HL-60/S4 treated with retinoic acid at 250 ng/mL for 4 days and 3 days (cell line): Measurements from ENCODE around the gene NR1H2.
"Not testable (repeated sequence)": the region's sequence is repeated elsewhere in the genome, so short reads cannot be mapped to it uniquely, and the experiment has no call there.

Experiments
- in situ Hi-C: fragments of 300-500 bp; cut with MboI; formaldehyde crosslinking; loops from 2 replicates; pipeline ENCODE4 v1.7.0; 2022; ENCODE audit warnings: low sequenced_read_pairs

NR1H2 gene

DNA sequence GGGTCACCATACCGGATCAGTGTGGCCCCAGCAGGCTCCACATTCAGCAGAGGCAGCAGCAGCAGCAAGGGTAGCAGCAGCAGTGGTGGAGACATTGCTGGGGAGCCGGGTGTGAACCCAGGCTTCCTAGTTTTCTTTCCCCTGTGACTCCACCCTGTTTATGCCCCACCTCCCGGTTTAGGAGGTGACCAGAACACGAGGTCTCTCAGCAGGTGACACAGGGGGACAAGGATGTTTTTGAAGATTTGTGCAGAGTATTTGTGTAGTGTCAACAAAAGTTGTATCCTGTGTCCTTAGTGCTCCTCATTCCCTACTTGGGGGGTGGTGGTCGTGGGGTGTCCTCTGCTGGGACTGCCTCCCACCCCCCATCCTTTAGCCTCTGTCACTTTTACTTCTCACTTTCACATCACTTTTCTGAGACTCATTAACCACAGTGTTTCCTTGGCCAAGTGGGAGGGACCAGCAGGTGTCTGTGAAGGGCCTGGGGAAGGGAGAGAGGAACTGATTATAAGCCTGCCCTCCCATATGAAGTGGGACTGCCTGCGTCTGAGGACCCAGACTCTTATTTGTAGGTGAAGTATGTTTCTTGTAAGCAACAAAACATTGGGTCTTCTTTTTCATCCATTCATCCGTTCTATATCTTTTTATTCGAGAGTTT is 31.5 kb upstream of the NR1H2 start:
- in situ Hi-C loops = no loop called here

DNA sequence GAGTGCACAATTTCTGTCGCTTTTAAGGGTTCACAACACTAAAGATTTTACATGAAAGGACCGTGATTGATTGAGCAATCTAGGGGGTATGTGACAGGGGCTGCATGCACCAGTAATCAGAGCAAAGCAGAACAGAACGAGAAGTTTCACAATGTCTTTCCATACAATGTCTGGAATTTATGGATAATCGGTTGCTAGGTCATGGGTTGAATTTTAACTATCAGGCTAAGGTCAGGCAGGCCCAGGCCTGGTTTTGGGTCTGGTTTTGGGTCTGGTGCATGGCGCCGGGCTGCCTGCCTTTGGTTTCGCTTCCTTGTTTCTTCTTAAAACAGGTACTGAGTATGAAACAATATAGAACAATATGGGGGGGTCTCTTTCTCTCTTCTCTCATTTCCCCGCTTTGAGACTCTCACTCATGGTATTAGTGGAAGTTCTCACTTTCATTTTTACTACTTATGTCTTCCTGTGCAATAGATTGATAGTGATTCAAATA is 29.1 kb upstream of the NR1H2 start:
- in situ Hi-C loops = not testable (repeated sequence)

DNA sequence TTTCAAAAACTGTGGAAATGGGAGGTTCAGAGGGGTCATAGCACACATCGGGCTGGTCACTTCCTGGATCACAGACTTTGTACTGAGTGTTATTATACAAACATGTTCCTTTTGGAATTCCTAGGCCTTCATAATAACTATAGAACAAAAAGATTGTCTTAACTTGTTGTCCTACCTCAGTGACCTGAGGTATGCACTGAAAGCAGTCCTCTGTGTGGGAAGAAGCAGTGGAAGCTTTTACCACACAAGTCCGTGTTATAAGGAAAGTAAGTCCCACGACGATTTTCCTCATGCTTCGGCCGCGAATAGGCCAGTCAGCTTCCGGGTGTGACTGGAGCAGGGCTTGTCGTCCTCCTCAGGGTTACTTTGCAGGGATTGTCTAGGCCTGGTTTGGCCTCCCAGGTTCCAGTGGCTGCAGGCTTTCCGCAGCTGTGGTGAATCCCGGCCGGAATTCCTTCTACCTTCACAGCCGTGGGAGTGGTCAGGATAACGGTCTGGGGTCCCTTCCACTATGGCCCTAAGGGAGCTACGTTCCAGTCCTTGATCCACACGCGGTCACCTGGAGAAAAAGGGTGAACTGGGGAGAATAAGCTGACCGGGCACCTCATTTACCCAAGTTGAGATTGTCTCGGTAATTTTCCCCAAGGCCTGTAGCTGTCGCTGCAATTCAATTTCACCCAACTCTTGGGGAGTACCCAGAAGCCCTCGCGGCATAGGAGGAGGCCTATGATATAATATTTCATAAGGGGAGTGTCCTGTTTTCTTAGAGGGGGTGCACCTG is 26.8 kb upstream of the NR1H2 start:
- in situ Hi-C loops = no loop called here

DNA sequence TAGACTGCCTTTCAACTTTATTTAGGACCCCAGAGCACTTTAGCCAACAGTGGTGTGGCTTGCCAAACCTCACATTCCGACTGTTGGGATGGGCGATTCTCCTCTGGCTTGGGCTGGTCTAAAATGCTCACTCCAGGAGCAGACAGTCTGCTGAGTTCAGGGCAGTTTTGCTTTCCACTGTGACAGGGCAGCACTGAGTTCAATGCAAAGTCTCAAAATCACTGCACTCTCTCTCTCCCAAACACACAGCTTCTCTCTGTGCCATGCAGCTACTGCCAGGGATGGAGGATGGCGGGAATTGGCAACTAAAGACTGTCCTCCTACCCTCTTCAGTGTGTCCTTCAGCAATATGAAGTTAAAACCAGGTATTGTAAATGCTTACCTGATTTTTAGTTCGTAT is 24.0 kb upstream of the NR1H2 start:
- in situ Hi-C loops = no loop called here

DNA sequence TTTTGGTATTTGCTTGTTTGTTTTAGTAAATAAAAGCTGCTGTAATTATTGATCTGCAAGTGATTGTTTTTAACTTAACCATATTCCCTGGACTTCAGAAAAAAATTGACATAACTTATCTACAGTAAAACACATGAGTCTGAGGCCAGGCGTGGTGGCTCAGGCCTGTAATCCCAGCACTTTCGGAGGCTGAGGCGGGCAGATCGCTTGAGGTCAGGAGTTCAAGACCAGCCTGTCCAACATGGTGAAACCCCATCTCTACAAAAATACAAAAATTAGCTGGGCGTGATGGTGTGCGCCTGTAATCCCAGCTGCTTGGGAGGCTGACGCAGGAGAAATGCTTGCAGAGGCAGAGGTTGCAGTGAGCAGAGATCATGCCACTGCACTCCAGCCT is 22.8 kb upstream of the NR1H2 start:
- in situ Hi-C loops = not testable (repeated sequence)

DNA sequence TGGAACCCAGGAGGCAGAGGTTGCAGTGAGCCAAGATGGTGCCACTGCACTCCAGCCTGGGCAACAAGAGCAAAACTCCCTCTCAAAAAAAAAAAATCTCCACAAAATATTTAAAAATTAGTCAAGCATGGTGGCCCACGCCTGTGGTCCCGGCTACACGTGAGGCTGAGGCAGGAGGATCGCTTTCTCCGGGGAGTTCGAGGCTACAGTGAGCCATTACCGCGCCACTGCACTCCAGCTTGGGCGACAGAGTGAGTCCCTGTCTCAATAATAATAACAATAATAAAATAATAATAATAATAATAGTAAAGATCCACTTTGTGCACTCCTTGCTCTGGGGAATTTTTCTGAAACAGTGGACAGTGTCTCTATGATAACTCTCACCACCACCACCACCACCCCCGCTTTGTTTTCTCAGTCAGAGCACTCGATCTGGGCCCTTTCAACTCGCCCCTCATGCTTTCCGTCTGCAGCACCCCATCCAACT is 19.5 kb upstream of the NR1H2 start:
- in situ Hi-C loops = no loop called here

DNA sequence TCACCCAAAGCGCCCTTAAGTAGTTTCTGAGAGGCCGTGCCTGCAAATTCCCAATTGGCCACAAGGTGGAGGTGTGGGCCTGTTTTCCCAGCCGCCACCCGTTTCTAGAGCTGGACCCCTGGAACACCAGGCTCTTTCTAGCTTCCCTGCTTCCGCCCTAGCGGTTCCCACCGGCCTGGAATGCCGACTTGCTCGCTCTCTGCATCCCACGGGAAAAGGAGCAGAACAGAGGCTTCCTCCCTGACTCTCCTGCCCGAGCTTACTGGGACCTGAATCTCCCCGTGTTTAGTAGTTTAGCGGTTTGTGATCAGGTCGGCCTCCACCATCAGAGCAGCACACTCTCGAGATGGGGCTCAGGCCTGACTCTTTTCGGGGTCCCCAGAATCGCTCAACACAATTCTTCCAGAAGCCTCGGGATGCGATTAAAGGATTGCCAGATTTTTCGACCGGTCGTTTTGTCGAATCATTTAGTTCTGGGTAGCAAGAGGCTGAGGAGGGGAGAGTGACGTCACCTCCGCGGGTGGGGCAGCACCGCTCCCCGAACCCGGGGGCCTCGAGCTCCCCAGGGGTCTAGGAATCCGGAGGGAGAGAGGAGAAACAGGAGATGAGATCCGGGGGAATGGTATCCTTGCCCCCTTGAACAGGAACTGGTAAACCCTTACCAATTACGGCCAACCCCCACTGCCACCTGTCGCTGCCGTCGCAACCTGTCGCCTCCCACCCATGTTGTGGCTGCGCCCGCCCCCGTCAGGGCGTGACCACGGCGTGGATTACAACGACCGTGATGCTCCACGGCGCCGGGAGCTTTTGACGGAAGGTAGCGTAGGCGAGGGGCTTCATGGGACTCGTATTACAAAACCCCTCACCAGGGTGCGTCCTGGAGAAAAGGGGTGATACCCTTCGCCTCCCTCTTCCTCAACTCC is 18.8 kb upstream of the NR1H2 start:
- in situ Hi-C loops = no loop called here

DNA sequence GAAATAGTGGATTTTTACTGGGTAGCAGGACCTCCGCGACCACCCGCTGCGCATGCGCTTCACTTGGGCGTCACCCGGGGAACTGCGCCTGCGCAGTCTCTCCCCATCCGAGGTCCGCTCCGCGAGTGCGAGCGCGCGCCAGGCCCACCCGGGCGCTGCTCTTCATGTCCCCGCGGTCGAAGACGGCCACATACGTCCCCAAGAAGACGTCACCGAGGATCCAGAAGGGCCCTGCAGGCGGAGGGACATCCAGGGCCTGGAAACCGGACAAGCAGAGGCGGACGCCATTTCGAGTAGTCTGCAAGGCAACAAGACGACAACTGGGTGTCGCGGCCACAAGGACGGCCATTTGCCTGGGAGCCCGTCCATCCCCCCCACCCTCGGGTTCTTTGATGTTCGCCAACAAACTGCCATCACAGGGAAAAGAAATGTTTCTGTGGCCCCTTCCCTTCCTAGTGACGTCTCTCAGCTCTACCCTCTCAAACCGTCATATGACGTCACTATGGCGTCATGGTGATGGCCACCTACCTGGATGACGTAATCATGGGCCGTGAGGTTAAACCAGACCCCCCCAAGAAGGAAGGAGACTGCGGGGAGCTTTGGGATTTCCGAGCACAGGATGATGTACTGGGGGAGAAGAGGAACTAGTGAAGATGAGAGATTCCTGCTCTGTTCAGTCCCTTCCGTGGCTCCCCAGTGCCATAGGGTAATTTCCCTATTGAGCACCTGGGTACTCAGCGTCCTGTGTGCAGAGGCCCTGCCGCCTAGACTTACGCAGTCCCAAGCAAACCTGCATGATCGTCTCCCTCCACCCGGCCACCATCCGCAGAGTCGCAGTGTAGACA is 17.6 kb upstream of the NR1H2 start:
- in situ Hi-C loops = no loop called here

DNA sequence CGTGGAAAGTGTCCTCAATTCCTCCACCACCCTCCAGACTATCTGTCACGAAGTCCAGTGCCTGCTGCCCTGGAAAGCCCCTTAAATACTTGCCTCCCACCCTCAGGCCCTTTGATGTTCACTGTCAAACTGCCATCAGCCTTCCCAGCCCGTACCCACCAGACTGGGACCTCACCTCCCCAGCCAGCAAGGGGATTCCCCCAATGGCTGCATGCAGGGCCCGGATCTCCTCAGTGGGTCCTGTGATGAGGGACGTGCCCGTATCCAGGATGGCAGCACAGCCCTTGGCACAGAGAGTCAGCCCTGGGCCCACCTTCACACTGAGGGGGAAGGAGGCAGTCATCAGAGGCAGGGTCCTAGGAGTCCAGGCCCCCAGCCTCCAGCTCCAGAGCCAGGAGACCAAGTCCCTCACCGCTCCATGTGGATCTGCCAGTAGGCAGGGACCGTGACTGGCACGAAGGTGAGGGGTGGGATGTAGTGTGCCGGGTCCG is 16.9 kb upstream of the NR1H2 start:
- in situ Hi-C loops = no loop called here

DNA sequence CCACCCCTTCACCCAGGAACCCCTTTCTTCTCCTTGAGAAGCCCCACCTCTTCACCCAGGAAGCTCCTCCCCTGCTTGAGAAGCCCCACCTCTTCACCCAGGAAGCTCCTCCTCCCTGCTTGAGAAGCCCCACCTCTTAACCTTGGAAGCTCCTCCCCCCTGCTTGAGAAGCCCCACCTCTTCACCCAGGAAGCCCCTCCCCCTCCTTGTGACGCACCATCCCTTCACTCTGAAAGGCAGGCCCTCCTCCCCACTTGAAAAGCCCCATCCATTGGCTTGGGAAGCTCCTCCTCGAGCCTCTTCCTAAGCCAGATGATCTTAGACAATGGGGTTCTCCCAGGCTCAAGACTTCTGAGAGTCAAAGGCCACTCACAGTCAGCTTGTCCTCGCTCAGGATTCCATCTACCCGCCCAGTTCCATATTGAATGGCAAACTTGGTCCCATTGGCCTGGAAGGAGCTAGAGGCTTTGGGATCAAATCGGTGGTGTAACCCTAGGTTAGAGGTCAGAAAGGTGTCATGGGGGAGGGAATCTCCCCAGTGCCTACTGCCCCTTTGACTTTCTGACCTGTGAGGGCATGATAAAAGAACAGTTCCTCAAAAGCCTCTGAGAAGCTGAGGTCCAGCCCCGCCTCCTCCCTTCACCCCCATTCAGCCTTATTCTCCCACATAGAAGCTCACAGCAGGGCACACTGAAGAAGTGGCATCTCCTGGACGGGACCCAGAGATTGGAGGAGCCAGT is 14.8 kb upstream of the NR1H2 start:
- in situ Hi-C loops = loop anchor here (10.0 kb wide), 2 partner anchors 113 to 423 kb away; partner anchors contain the start of genes EMC10 and GARIN5A

DNA sequence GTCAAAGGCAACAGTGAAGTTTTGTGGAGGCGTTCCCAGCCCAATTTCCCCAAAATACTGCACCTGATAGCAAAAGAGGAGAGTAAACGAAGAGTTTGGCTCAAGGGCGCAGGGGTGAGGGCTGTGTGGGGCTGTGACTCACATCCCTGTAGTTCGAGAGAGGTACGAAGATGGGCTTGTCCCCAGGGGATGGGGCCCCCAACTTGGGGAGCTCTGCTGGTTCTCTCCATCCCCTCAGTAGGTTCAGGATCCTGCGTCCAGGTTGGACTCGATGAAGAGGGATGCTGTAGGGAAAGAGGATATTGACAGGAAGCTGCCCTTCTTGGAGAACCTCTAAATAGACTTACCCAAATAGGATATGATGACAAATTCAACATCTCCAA is 14.2 kb upstream of the NR1H2 start:
- in situ Hi-C loops = loop anchor here (10.0 kb wide), 2 partner anchors 113 to 423 kb away; partner anchors contain the start of genes EMC10 and GARIN5A

DNA sequence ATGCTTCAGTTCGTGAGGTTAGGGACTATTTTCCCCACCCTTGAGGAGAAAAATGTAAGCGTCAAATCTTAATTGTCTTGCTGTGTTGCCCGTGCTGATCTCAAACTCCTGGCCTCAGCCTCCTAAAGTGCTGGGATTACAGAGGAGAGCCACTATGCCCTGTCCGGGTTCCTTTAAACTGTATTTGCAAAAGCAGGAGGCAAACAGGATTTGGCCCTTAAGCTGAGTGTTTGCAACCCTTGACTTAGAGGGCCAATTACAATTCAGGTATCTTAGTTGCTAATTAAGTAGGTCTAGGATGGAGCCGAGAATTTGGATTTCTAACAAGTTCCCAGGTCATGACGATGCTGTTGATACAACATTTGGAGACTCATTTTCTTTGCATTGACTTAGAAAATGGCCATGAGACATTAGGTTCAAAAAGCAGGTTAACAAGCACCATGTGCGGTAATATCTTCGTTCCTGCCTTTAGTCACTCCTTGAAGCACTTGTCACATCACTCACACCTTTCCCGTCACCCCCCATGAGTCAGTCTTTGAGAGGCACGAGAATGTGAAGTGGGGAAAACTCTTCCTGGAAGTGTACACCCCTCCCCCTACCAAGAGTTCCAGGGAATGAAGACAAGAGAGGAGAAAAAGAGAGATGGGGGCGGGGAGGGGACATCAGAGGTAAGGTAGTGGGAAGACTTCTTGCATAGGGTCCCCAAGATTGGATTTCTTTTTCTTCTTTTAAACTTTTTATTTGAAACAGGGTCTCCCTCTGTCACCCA is 13.4 kb upstream of the NR1H2 start:
- in situ Hi-C loops = loop anchor here (10.0 kb wide), 2 partner anchors 112 to 422 kb away; partner anchors contain the start of genes EMC10 and GARIN5A

DNA sequence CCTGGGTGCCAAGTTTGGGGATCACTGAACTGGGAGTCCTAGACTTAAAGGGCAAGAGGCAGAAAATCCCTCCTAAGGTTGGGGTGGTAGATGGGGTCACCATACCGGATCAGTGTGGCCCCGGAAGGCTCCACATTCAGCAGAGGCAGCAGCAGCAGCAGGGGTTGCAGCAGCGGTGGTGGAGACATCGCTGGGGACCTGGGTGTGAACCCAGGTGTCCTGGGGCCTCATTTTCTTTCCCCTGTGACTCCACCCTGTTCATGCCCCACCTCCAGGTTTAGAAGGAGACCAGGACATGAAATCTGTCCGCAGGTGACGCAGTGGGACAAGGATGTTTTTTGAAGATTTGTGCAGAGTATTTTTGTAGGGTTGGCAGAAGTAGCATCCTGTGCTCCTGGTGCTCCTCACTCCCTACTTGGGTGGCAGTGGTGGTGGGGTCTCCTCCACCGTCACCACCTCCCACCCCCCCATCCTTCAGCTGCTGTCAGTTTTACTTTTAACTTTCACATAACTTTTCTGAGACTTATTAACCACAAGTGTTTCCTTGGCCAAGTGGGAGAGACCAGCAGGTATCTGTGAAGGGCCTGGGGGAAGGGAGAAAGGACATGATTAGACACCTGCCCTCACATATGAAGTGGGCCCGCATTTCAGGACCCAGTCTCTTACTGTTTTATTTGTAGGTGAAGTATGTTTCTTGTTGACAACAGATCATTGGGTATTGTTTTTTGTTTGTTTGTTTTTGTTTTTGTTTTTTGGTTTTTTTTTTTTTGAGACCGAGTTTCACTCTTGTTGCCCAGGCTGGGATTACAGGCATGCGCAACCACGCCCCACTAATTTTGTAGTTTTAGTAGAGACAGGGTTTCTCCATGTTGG is 10.6 kb upstream of the NR1H2 start, which contains the start of gene NAPSA:
TSS of gene NAPSA (minus strand) at position 206 of the 873 bp plus-strand sequence. CDS start at position 188, 18 bp downstream.
- in situ Hi-C loops = loop anchor here (10.0 kb wide), 2 partner anchors 109 to 419 kb away; partner anchors contain the start of genes EMC10 and GARIN5A

DNA sequence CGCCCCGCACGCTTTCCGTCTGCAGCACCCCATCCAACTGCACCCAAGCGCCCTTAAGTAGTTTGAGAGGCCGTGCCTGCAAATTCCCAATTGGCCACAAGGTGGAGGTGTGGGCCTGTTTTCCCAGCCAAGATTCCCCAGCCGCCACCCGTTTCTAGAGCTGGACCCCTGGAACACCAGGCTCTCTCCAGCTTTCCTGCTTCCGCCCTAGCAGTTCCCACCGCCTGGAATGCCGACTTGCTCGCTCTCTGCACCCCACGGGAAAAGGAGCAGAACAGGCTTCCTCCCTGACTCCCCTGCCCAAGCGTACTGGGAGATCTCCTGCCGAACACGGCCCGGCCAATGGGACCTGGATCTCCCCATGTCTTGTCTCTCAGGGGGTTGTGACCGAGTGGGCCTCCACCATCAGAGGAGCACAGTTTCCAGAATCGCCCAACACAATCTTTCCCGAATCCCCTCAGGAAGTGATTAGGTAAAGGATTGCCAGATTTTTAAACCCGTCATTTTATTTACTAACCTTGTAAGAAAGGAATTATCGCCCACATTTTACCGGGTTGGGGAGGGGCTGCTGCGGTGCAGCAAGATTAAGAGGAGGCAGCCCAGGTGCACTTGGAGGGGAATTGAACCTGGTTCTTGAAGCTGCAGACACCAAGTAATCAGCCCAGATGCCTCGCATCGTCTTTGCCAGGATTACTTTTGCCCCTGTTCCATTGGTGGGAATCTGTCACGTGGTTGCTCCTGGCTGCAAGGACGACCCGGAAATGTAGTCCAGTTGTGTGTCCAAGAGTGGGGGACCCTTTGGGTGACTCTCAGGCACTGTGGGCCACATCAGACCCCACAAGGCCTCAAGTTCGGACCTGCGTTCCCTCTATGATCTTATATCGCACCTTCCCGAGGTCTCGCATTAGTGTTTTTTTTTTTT is 7.3 kb upstream of the NR1H2 start:
- in situ Hi-C loops = loop anchor here (10.0 kb wide), 2 partner anchors 106 to 416 kb away; partner anchors contain the start of genes EMC10 and GARIN5A

DNA sequence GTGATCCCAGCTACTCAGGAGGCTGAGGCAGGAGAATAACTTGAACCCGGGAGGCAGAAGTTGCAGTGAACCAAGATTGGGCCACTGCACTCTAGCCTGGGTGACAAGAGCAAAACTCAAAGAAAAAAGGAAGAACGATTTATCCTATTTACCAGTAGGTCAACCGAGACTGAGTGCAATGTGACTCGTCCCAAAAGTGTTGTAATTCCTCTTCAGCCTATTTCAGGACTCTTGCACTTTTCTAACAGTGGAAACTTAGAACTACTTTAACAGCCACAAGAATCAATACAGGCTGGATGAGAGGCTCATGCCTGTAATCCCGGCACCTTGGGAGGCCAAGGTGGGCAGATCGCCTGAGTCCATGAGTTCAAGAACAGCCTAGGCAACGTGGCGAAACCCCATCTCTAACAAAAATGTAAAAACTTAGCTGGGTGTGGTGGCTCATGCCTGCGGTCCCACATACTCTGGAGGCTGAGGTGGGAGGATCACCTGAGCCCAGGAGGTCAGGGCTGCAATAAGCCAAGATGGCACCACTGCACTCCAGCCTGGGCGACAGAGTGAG is 4.3 kb upstream of the NR1H2 start:
- in situ Hi-C loops = no loop called here

DNA sequence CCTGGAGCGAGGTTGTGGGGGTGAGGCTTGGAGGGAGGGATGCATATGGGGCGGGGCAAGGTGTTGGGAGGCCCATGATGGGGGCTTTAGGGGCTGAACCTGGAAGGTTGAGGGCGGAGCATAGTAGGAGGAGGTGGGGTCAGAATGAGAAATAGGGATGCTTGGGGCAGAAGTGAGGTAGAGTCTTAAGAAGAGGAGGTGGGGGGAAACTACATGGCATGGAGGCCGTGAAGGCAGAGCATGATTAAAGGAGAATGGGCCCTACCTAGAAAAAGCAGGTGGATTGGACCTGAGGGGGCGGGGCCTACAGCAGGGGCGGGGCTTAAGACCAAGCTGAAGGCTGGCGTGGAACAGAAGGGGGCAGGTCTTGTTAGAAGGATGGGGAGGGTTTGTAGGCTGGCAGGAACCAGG is 799 bp downstream of the NR1H2 start:
- in situ Hi-C loops = no loop called here
